GM19238 (cell line): ENCODE results near the gene TRPC1.
"Not testable (repeated sequence)": the region's sequence is repeated elsewhere in the genome, so short reads cannot be mapped to it uniquely, and the experiment has no call there.

Experiments used
- DNase-seq: peaks from one replicate; pipeline ENCODE4 v3.0.0; 2011; ENCODE audit warnings: low spot score; ENCODE audit not compliant: insufficient read length

Gene TRPC1

DNA sequence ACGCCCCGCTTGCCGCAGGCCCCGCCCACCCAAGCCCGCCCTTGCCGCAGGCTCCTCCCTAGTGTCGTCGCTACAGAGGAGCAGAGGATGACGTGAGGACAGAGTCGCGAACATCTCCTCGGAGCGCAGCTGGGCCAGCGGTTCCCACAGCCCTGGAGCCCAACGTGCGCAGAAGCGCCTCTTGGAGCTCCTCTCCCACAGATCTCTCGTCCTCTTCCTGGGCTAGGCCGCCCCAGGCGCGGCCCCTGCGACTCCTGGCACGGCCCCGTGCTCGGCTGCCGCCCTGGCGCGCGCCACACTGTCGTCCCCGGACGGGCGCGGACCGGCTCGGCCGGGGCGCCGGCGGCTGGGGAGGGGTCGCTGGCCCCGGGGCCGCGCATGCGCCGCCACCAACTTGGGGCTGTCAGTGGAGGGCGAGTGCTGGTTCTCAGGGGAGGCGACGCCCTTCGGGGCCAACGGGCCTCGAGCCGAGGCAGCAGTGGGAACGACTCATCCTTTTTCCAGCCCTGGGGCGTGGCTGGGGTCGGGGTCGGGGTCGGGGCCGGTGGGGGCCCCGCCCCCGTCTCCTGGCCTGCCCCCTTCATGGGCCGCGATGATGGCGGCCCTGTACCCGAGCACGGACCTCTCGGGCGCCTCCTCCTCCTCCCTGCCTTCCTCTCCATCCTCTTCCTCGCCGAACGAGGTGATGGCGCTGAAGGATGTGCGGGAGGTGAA, at the start of gene TRPC1:
TSS of gene TRPC1 (plus strand) at position 67 of the 714 bp plus-strand sequence. CDS start at position 593, 526 bp downstream.
- peak; percentile 84 for DNase-seq

DNA sequence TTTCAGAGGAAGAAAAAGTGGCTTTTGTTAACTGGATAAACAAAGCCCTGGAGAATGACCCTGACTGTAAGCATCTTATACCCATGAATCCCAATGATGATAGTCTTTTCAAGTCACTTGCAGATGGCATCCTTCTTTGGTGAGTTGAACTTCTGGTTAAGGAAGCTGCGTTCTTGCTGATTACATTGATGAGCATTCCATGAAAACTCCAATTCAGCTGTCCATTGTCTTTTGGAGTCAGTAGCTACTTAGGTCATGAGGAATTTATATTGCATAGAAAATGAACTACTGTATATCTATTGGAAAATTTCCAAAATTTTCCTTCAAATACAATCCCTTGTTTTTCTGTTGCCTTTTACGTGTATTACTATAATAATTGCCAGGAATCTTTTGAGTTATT, 47.7 kb upstream of the TRPC1 start:
- no peak for DNase-seq

- no peak for DNase-seq
Measured at GRCh38 chr3:142680710-142681109, 43.1 kb upstream of the TRPC1 start.

- no peak for DNase-seq
Measured at GRCh38 chr3:142690613-142691012, 33.2 kb upstream of the TRPC1 start.

DNA sequence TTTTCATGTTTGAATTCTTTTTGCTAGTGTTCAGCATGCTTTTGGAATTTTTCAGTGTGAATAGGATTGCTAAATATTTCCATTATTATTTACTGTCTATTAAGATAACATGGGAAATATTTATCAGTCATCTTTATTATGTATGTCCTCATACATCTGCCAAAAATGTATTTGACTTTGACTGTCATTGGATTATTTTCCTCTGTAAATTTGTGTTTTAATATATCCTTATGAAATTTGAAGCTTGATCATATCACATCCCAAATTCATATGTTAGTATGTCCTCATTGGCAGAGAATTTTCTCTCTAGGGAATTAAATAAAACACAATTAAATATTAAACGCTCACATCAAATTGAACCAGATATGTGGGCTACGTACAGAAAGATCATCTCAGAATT, 32.3 kb upstream of the TRPC1 start:
- DNase-seq: no peak

GRCh38 chr3:142693136-142693853, 30.5 kb upstream of the TRPC1 start:
- DNase-seq: no peak

- DNase-seq: no peak
Measured at GRCh38 chr3:142694225-142694624, 29.6 kb upstream of the TRPC1 start.

GRCh38 chr3:142705198-142705597, 18.6 kb upstream of the TRPC1 start:
- no peak for DNase-seq

GRCh38 chr3:142706321-142707127, 17.3 kb upstream of the TRPC1 start:
- no peak for DNase-seq

- DNase-seq: no peak
Measured at GRCh38 chr3:142709207-142709606, 14.6 kb upstream of the TRPC1 start.

- DNase-seq: not testable (repeated sequence)
Measured at GRCh38 chr3:142714882-142715281, 9.0 kb upstream of the TRPC1 start.

GRCh38 chr3:142716102-142716501, 7.7 kb upstream of the TRPC1 start:
- DNase-seq: no peak

- no peak for DNase-seq
Measured at GRCh38 chr3:142723665-142723967, 218 bp upstream of the TRPC1 start.

- no peak for DNase-seq
Measured at GRCh38 chr3:142724682-142725356, 985 bp downstream of the TRPC1 start.

- no peak for DNase-seq
Measured at GRCh38 chr3:142725357-142725739, 1.5 kb downstream of the TRPC1 start.

DNA sequence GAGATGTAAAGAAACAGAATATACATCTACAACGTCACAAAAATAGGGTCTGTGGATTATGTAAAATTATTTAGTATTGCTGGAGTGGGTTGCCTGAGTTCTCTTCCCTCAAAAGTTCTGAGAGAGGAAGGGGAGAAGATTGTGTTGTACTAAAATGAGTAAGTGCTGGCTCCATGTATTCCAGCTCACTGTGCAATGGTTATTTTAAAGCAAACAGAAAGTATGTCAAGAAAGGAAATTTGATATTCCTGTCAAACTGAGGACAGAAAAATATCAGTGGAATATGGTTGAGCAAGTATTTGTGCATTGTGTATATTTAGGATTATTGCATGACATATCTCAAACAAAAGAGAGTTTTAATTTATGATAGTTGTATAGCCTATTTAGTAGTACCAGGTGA, 2.2 kb downstream of the TRPC1 start:
- DNase-seq: no peak

DNA sequence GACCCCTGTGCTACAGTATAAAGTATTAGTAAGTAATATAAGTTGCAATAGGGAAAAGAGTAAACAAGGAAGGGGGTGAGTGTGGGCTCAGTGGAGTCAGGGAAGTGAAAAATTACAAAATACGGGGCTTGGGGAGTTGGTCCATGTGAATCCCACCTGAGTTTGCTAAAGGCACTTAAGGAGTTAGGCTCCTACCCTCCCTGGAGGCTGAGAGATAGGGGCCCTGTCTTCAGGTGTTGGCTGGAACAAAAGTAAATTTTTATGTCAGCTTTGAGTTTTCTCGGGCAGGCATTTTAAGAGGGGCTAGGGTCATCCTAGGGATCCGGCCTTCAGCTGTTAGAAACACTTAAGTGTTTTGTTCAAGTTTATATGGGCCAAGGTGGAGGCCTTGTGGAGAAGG, 8.2 kb downstream of the TRPC1 start:
- no peak for DNase-seq

GRCh38 chr3:142734834-142735233, 11.0 kb downstream of the TRPC1 start:
- no peak for DNase-seq

GRCh38 chr3:142735462-142735861, 11.6 kb downstream of the TRPC1 start:
- no peak for DNase-seq

- DNase-seq: no peak
Measured at GRCh38 chr3:142738396-142738795, 14.6 kb downstream of the TRPC1 start.

DNA sequence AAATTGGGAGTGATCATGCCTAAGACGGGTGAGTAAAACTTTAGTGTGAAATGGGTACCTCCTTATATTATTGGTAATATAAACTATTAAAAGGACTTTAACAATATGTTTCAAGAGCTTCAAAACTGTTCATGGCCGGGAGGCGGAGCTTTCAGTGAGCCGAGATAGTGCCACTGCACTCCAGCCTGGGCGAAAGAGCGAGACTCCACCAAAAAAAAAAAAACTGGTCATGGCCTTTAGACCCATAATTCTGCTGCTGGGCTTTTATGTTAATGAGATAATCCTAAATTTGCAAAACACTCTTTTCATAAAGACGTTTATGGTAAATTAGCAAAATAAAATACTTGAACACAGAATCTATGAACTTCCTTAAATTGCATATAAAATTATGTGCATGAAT, 22.8 kb downstream of the TRPC1 start:
- DNase-seq: no peak

GRCh38 chr3:142750531-142750930, 26.7 kb downstream of the TRPC1 start:
- not testable (repeated sequence) for DNase-seq
